Measurements from ENCODE around the gene SSH2.

DNA sequence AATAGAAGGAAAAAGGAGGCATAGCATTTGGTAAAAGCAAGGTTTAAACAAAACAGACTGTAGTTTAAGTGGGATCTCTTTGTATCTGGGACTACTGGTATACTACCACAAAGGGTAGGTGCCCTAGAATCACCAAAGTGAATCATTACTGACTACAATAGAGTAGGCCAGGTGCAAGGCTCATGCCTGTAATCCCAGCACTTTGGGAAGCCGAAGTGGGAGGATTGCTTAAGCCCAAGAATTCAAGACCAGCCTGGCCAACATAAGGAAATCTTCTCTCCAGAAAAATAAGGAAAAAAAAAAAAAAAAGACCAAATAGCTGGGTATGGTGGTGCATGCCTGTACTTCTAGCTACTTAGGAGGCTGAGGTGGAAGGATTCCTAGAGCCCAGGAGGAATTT is 246.5 kb downstream of the SSH2 start:
- TF ChIP-seq CTCF (conservative IDR thresholded peaks at IDR 0.05; ENCODE audit: low read length): no peak
- no peak for TF ChIP-seq EZH2phosphoT487 (IDR thresholded peaks at IDR 0.05; ENCODE audit: borderline replicate concordance, low read depth, low read length)

Data from OCI-LY7 (cell line).